ENCODE results near the gene WBP1.

Gene WBP1

GRCh38 chr2:74444498-74445318 lies 13.5 kb upstream of the WBP1 start:
- H3K4me3 ChIP-seq (ENCODE audit: low read depth, low read length), result no peak overlapping the region
- no peak for TF ChIP-seq CTCF (IDR thresholded peaks at IDR 0.05; ENCODE audit: borderline replicate concordance, insufficient read depth, low read depth, low read length)

- TF ChIP-seq CTCF (IDR thresholded peaks at IDR 0.05; ENCODE audit: borderline replicate concordance, insufficient read depth, low read depth, low read length), result no peak
- H3K4me3 ChIP-seq (ENCODE audit: low read depth, low read length), result no peak overlapping the region
These were observed 10.8 kb upstream of the WBP1 start for GRCh38 chr2:74447230-74447999.

GRCh38 chr2:74448771-74449170 lies 9.5 kb upstream of the WBP1 start:
- no peak overlapping the region for H3K4me3 ChIP-seq (ENCODE audit: low read depth, low read length)
- no peak for TF ChIP-seq CTCF (IDR thresholded peaks at IDR 0.05; ENCODE audit: borderline replicate concordance, insufficient read depth, low read depth, low read length)

GRCh38 chr2:74450570-74451190 lies 7.6 kb upstream of the WBP1 start:
- H3K4me3 ChIP-seq (ENCODE audit: low read depth, low read length), result no peak overlapping the region
- TF ChIP-seq CTCF (IDR thresholded peaks at IDR 0.05; ENCODE audit: borderline replicate concordance, insufficient read depth, low read depth, low read length), result no peak

GRCh38 chr2:74454654-74455511 lies 3.4 kb upstream of the WBP1 start, which contains the start of gene INO80B:
Gene INO80B, plus strand, starts transcription at chr2:74455087. Its CDS starts 30 bp downstream, at chr2:74455117.
- peak within 1 kb of the TSS; percentile 57 for H3K4me3 ChIP-seq (ENCODE audit: low read depth, low read length)
- no peak for TF ChIP-seq CTCF (IDR thresholded peaks at IDR 0.05; ENCODE audit: borderline replicate concordance, insufficient read depth, low read depth, low read length)

GRCh38 chr2:74457129-74457548 lies 1.1 kb upstream of the WBP1 start:
- TF ChIP-seq CTCF (IDR thresholded peaks at IDR 0.05; ENCODE audit: borderline replicate concordance, insufficient read depth, low read depth, low read length), result no peak
- peak overlapping the region; percentile 74 for H3K4me3 ChIP-seq (ENCODE audit: low read depth, low read length)
